ENCODE measurements around the gene ACKR1. TPM values are rescaled to one million over a fixed set of nuclear protein-coding genes. Genes with fewer than 3 reads are reported as not detected.

Gene ACKR1
- total and polyA plus RNA-seq, 2 donors (not counting 3 experiments of a cell fraction or from before 2014, with no cell fraction given), result 0.15 to 1.3 TPM

DNA sequence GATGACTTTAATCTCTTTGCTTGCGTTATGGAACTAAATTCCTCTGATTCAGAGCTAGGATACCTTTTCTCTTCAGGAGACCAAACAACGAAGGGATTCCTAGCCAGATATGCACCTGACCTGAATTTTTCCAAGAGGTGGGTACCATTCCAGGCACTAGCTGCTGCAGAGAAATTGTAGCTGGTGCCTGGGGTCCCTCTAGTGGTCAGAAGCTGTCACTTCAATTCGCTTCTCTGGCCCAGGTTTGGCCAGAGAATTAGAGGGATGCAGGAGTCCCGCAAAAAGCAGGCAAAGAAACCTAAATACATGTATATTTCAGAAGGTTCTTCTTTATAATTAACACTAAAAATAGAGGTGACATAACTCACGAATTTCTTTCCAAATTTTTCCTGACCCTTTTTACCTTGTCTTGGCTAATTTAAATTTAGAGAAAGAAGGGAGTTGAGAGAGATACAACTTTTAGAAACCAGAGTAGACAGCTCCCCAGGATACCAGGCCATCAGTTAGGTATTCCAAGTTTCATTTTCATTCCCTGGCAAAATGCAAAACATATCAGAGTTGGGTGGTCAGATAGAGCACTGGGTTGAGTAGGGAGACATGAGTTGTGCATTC is 9.6 kb downstream of the ACKR1 start:
- no peaks in the 10 kb centered on the region for H3K36me3 ChIP-seq (ENCODE audit: control insufficient read depth in 2 of 2, extremely low read depth in 1 of 2, insufficient read depth in 2 of 2, low read length in 2 of 2)
- intact Hi-C loops (cut with micrococcal nuclease), result loop anchor here (1.0 to 5.0 kb wide), 3 partner anchors 258 to 576 kb away; no protein-coding TSS in a partner anchor
- no peaks in the 10 kb centered on the region for H4K20me1 ChIP-seq (replicated peaks; ENCODE audit: control insufficient read depth, extremely low read depth, insufficient read depth, low read length)
- ChIA-PET CTCF (interaction anchor here (0.7 to 6.4 kb wide), 44 partner anchors 8 to 793 kb away, joined by 3 to 61 read pairs (median 5); partner anchors contain the start of genes ACKR1 and DUSP23), POLR2A (no interaction called here)
- no peak overlapping the region for H3K9ac ChIP-seq (replicated peaks; ENCODE audit: extremely low read depth, insufficient read depth, low read length)
- dilution Hi-C loops (cut with MboI; ENCODE audit: extremely low pct_ligation_motif_present, low sequenced_read_pairs), result no loop called here
- H3K9me1 ChIP-seq (replicated peaks; ENCODE audit: control insufficient read depth, extremely low read depth, insufficient read depth, low read length), result no peaks in the 10 kb centered on the region
- no peak overlapping the region for H2AFZ ChIP-seq (ENCODE audit: low read depth, low read length)
- no peaks in the 10 kb centered on the region for H3K27me3 ChIP-seq (ENCODE audit: control insufficient read depth in 2 of 2, insufficient read depth in 2 of 2, low read length in 2 of 2)
- H3K4me1 ChIP-seq (ENCODE audit: control insufficient read depth, extremely low read depth, insufficient read depth, low read length), result peaks cover 12% of the 10 kb centered on the region
- FAIRE-seq (peak; percentile 91), DNase-seq (ENCODE audit: low read depth, low spot score) (peak; percentile 49)
- TF ChIP-seq FOS (IDR thresholded peaks at IDR 0.05; ENCODE audit: borderline replicate concordance, insufficient read depth, low read length) (no peak), JUN (IDR thresholded peaks at IDR 0.05; ENCODE audit: borderline replicate concordance, insufficient read depth, insufficient read length, low read depth) (no peak), GATA2 (IDR thresholded peaks at IDR 0.05; ENCODE audit: insufficient read depth, insufficient read length, low read depth, low read length) (no peak)
- TF ChIP-seq, protein P1, sequence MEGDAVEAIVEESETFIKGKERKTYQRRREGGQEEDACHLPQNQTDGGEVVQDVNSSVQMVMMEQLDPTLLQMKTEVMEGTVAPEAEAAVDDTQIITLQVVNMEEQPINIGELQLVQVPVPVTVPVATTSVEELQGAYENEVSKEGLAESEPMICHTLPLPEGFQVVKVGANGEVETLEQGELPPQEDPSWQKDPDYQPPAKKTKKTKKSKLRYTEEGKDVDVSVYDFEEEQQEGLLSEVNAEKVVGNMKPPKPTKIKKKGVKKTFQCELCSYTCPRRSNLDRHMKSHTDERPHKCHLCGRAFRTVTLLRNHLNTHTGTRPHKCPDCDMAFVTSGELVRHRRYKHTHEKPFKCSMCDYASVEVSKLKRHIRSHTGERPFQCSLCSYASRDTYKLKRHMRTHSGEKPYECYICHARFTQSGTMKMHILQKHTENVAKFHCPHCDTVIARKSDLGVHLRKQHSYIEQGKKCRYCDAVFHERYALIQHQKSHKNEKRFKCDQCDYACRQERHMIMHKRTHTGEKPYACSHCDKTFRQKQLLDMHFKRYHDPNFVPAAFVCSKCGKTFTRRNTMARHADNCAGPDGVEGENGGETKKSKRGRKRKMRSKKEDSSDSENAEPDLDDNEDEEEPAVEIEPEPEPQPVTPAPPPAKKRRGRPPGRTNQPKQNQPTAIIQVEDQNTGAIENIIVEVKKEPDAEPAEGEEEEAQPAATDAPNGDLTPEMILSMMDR (IDR thresholded peaks at IDR 0.05; ENCODE audit: extremely low read depth in 1 of 2, insufficient read depth in 1 of 2, low read depth in 1 of 2, low read length in 2 of 2), result peak; percentile 84 to 85
- no TSS peak for BruUV-seq (replicated peaks)
- H3K79me2 ChIP-seq (ENCODE audit: control insufficient read depth, insufficient read depth, low read length), result no peaks in the 10 kb centered on the region
- no peak overlapping the region for H3K27ac ChIP-seq (ENCODE audit: insufficient read depth, low read depth, low read length)
- no peaks in the 10 kb centered on the region for H3K9me3 ChIP-seq (replicated peaks; ENCODE audit: control insufficient read depth, insufficient read depth, low read length)
- no peak overlapping the region for H3K4me3 ChIP-seq (replicated peaks in 1 of 3; ENCODE audit: insufficient read depth in 1 of 3, low read depth in 1 of 3, low read length in 3 of 3)
- H3K4me2 ChIP-seq (ENCODE audit: insufficient read depth, low read length), result no peak overlapping the region

All from endothelial cell of umbilical vein (primary cell).